NCI-H2107 (cell line): ENCODE data around the gene CDC42.
"Not testable (repeated sequence)": the region's sequence is repeated elsewhere in the genome, so short reads cannot be mapped to it uniquely, and the experiment has no call there.

Experiments used
- DNase-seq: peaks from one replicate; lab custom pipeline; 2025; lab: John Stamatoyannopoulos, UW

Gene CDC42

DNA sequence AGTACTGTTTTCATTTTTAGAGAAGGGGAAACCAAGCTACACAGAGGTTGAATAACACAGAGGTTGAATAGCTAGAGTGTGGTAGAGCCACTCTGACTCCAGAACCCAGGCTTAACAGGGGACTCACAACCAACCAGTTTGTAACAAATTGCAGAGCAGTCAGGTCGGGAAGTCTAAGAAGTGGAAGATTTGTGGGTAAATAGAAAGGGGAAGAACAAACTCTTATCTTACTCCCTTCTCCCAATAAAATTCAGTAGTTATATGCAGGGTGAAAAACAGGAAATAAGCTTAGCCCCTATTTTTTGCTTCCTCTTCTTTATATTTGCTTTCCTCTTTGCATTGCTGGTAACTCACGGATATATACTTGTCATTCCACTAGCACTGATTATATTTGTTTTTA, 23.2 kb downstream of the CDC42 start:
- DNase-seq = no peak

GRCh38 chr1:22076346-22076745, 23.8 kb downstream of the CDC42 start:
- DNase-seq = no peak

DNA sequence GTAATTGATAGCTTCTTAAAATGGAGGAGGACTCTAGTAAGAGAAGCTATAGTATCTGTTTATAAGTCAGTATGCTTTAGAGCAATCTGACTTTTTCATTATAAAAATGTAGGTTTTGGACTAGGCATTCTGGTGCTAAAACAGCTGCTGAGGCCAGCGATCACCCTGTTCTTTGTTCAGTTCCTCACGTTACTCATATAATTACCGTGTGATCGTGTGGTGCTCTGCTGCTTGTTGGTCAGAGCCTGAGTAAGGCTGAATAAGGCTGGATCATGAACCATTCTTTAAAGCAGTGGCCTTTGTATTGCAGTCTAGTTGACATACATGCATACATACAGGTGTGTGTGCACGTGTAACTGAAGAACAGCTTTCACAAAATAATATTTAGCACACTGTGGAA, 25.2 kb downstream of the CDC42 start:
- DNase-seq = no peak

DNA sequence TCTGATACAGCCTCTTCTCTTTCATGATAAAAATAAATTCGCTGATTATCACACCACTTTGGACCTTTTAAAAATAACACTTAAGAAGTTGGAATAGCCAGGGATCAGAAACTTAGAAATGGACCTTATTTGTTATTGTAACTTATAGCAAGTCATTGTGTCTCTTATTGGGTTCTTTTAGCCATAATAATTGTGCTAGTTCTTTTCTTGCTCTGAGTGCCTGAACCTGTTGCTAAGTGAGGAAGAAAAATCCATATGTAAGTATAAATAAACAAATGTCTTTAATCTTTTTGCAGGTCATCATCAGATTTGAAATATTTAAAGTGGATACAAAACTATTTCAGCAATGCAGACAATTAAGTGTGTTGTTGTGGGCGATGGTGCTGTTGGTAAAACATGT, 25.6 kb downstream of the CDC42 start:
- no peak for DNase-seq

DNA sequence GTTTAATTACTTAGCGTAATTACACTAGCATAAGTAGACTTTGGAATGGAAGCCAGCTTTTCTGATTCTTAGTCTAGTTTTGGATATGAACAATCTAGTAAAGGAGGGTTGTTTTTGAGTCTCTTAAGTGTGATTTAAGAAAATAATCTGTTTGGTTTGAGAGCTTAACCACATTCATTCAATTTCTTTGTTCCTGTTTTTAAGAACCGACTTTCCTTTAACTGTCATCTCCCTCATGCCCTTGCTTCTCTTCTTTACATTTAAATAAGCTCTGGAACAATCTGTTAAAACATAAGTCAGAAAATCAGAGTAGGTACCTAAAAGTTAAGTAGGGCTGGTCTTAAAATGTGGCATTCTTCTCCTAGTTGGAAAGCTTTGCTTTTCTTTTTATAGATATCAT, 27.7 kb downstream of the CDC42 start:
- DNase-seq = no peak

- DNase-seq = no peak
Observed at GRCh38 chr1:22088331-22088730, 35.8 kb downstream of the CDC42 start.

DNA sequence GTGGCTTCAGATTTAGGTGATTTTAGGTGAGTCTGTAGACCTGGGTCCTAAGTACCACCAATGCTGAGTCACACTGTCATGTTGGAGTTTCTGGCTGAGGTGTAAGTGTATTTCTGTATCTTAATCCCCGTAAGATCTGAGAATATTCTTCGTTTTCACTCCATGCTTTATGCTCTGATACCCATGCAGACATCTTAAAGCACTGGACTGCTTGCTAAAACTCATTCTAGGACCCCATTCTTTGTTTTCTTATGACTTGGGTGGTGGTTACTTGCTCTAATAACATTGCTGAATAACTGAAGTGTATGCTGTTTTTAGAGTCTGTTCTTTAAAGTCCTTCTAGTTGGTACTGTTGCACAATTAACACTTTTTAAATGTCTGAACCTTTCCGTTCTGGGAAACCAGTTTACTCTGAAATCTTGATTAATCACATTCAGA, 36.6 kb downstream of the CDC42 start:
- DNase-seq = no peak

GRCh38 chr1:22089787-22090186, 37.3 kb downstream of the CDC42 start:
- no peak for DNase-seq

DNA sequence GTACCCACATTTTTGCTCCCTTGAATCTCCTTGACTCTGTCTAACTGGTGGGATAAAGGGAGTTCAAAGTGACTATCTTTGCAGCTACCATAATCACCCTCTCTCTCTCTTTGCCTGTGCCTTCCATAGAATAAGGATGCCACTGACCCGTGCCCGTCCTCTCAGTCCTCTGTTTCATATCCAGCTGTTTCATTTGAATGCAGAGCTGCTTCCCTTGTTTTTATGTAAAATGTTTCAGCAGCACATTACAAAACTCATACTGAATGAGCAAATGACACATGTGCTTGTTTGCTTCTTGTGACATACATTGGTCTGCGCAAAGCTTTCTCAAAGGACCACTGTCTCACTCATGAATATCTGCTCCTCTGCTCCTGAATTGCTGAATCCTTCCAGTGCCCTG, 38.4 kb downstream of the CDC42 start:
- DNase-seq = no peak

DNA sequence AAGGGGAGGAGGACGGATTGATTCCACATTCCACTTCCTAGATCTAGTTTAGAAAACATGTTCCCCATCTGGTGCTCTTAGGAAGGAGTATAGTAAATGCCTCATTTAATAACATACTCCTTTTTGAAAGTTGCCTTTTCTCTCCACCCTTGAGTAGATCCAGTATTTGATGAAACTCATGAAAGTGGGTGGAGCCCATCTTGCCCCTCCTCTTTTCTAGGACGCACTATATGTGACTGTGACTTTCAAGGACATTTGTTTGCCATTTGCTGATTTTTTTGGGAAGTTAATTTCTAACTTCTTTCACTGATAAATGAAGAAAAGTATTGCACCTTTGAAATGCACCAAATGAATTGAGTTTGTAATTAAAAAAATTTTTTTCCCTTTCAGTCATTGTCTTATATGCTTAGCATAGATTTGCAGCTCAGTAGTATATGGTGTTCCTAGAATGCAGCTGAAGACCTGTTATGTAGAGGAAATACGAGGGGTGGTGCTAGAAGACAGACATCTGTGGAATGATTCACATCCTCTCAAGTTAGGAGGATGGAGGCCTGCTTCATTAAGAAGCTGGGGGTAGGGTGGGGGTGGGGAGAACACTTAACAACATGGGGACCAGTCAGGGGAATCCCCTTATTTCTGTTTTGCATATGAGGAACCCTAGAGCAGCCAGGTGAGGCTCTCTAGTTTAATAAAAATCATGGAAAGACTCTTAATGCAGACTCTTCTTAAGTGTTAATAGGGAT, 39.7 kb downstream of the CDC42 start:
- DNase-seq = not testable (repeated sequence)

GRCh38 chr1:22093513-22093912, 41.0 kb downstream of the CDC42 start:
- DNase-seq = no peak

DNA sequence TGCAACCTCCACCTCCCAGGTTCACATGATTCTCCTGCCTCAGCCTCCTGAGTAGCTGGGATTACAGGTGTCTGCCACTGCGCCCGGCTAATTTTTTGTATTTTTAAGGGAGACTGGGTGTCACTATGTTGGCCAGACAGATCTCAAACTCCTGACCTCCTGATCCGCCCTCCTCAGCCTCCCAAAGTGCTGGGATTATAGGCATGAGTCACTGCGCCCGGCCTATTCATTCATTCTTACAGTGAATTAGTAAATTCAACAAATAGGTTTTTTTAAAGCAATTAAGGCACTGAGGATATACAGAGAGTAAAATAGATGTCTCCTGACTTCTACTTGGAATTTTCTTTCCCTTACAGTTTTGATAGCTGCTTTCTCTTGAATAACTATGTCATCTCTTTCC, 43.5 kb downstream of the CDC42 start:
- DNase-seq = no peak

DNA sequence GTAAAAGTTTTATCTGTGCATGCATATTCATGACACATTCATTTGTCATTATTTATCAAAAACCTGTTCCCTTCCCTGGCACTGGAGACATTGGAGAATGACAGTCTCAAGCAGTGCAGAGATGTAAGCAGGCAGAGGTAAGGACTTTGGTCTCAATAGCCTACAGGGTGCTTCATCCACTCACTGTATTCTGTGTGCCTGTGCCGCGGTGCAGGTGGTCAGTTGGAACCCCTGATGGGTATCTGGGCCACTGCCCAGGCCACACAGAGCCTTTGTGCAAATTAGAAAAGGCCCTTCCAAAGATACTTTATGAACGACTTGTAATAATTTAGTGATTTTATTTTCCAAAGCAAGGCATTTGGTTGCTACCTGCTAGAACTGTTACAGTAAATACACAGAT, 44.0 kb downstream of the CDC42 start:
- no peak for DNase-seq

DNA sequence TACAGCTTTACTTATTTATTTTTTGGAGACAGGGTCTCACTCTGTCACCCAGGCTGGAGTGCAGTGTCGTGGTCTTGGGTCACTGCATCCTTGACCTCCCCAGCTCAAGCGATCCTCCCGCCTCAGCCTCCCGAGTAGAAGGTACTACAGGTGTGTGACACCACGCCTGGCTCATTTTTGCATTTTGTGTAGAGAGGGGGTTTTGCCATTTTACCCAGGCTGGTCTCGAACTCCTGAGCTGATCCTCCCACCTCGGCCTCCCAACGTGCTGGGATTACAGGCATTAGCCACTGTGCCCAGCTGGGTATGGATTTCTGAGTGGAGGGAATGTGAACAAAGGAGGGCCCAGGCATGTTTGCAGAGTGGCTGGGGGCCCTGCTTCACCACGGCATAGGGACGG, 46.2 kb downstream of the CDC42 start:
- no peak for DNase-seq

GRCh38 chr1:22100168-22100567, 47.7 kb downstream of the CDC42 start:
- no peak for DNase-seq

DNA sequence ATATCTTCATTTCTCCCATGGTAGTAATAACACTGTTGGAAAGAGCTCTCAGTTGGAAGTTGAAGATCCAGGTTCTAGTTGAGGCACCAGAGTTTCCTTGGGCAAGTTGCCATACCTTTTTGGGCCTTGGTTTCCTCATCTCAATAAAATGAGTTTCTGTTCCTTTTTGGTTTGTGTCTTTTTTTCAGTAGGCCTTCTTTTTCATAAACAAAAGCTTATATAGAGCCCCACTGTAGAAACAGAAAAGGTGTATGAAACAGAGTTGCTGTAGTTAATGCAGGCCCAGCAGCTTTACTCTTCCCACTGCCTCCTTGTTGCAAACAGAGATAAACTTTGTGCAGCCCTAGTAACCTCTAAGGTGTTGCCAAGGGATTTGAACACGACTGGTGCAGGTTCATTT, 48.7 kb downstream of the CDC42 start:
- no peak for DNase-seq

- DNase-seq = no peak
Observed at GRCh38 chr1:22101995-22102394, 49.5 kb downstream of the CDC42 start.

DNA sequence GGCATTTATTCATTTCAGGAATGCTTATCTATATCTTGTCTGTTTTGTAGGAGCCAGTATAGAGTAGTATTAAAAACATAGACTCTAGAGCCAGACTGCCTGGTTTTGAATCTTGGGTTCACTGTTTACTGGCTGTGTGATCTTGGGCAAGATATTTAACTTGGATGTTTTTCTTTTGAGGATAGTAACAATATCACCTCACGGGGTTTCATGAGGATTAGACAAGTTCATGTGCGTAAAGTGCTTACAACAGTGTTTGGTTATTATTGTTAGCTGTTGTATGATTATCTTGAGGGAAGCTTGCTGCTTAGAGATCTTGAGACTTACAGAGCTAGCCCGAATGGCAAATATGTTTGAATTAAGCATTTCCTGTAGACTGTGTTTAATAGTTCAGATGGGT, 50.2 kb downstream of the CDC42 start:
- DNase-seq = no peak

DNA sequence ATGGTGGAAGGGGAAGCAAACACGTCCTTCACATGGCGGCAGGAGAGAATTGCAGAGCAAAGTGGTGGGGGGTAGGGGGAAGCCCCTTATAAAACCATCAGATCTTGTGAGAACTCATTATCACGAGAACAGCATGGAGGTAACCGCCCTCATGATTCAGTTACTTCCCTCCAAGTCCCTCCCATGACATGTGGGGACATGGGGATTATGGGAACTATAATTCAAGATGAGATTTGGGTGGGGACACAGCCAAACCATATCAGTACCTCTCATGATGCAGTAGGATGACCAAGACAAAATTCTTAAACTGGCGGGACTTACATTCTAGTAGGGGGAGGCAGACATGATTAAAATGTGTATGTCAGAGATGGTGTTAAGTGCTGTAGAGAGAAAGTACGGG, 51.6 kb downstream of the CDC42 start:
- no peak for DNase-seq

- no peak for DNase-seq
Observed at GRCh38 chr1:22104865-22105437, 52.4 kb downstream of the CDC42 start.

DNA sequence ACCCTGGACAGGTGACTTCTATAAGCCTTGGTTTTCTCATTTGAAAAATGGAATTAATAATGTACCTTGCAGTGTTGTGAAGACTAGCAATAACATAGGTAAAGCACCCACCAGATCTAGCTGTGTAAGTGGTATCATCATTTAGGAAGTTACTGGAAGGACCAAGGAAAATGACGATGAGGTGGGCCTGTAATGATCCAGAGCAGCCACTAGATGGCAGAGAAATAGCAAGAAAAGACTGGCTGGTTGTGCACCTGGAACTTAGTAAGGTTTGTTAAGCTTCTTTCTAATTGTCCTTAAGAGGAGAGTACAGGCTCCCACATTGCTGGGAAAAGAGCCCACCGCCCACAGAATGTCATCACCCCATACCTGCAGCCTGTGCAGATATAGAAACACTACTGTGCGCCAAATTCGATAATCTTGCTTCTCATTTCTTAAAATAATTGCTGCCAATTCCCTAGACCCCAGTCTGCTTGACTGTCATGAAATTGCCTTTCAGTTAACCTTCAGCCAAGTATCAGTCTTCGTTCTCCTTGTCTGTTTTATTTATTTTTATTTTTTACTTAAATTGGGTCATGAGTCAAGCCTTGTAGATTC, 53.2 kb downstream of the CDC42 start:
- DNase-seq = peak; percentile 45

- no peak for DNase-seq
Observed at GRCh38 chr1:22107126-22107525, 54.6 kb downstream of the CDC42 start.

- DNase-seq = no peak
Observed at GRCh38 chr1:22108339-22109105, 56.0 kb downstream of the CDC42 start.
